CD4-positive, CD25-positive, alpha-beta regulatory T cell (primary cell): Measurements from ENCODE around the gene SIGLEC6. TPM values are rescaled to one million over a fixed set of nuclear protein-coding genes. Genes with fewer than 3 reads are reported as not detected.

Experiments
- ATAC-seq, 2 donors: fragments of 150-1000 bp; cut with Tn5 transposase; one replicate each; pipeline ENCODE4 v1.10.0; 2021; ENCODE audit warnings: low read depth in 2 of 2, moderate number of reproducible peaks in 2 of 2, moderate library complexity in 1 of 2
- DNase-seq, 3 donors: peaks; one replicate each; pipeline versions ENCODE4 v3.0.0 to v3.0.0-alpha.2; 2012 to 2022; ENCODE audit warnings: mixed read lengths in 1 of 3
- H3K27ac ChIP-seq: one replicate; pipeline ENCODE4 v1.7.0; 2013; ENCODE audit warnings: mild to moderate bottlenecking, low read length; ENCODE audit not compliant: insufficient read depth, poor library complexity, severe bottlenecking
- H3K27me3 ChIP-seq: one replicate; pipeline ENCODE4 v1.7.0; 2013; ENCODE audit warnings: low read length; ENCODE audit not compliant: control insufficient read depth, insufficient read depth
- H3K36me3 ChIP-seq: one replicate; pipeline ENCODE4 v1.7.0; 2013; ENCODE audit warnings: mild to moderate bottlenecking, low read length, moderate library complexity; ENCODE audit not compliant: control insufficient read depth, insufficient read depth
- H3K4me1 ChIP-seq: 2 replicates; pipeline ENCODE4 v1.7.0; 2013; ENCODE audit warnings: mild to moderate bottlenecking, low read length; ENCODE audit not compliant: insufficient read depth, control insufficient read depth, poor library complexity, severe bottlenecking
- H3K4me3 ChIP-seq: one replicate; pipeline ENCODE4 v1.7.0; 2013; ENCODE audit warnings: low read depth, mild to moderate bottlenecking, low read length, moderate library complexity
- H3K9me3 ChIP-seq, 2 experiments: 1 replicate in 1 of 2; 2 replicates in 1 of 2; pipeline ENCODE4 v1.7.0; 2013; ENCODE audit warnings: low read length in 2 of 2, mild to moderate bottlenecking in 1 of 2, moderate library complexity in 1 of 2; ENCODE audit not compliant: control insufficient read depth in 2 of 2
- H3K27ac Mint-ChIP-seq, 3 donors: one replicate each; pipeline ENCODE4 v1.8.0; 2020 to 2022; ENCODE audit warnings: mild to moderate bottlenecking in 3 of 3, mixed read lengths in 3 of 3, moderate library complexity in 2 of 3
- H3K27me3 Mint-ChIP-seq: one replicate; pipeline ENCODE4 v1.8.0; 2022; ENCODE audit warnings: mild to moderate bottlenecking, mixed read lengths
- H3K36me3 Mint-ChIP-seq: one replicate; pipeline ENCODE4 v1.8.0; 2020; ENCODE audit warnings: mixed read lengths
- H3K4me1 Mint-ChIP-seq, 4 donors: one replicate each; pipeline ENCODE4 v1.8.0; 2020 to 2022; ENCODE audit warnings: mixed read lengths in 4 of 4, mild to moderate bottlenecking in 1 of 4
- H3K4me3 Mint-ChIP-seq, 4 donors: one replicate each; pipeline ENCODE4 v1.8.0; 2020 to 2022; ENCODE audit warnings: mild to moderate bottlenecking in 4 of 4, mixed read lengths in 4 of 4, moderate library complexity in 3 of 4
- H3K9me3 Mint-ChIP-seq, 7 donors: one replicate each; pipeline ENCODE4 v1.8.0; 2020 to 2022; ENCODE audit warnings: mixed read lengths in 7 of 7, mild to moderate bottlenecking in 3 of 7, moderate library complexity in 2 of 7
- polyA plus RNA-seq, 4 donors: library from polyadenylated mRNA; unstranded; fragments of 300-500 nt; fragmentation: Illumina TruSeq; gene quantifications; one replicate each; pipeline ENCODE4 v1.2.3, GENCODE V29; 2021
- total RNA-seq: library from RNA; stranded (reverse); gene quantifications from one replicate; pipeline ENCODE4 v1.2.3, GENCODE V29; 2022

Gene SIGLEC6
- total and polyA plus RNA-seq, 5 donors from 2014 or later, result not detected

DNA sequence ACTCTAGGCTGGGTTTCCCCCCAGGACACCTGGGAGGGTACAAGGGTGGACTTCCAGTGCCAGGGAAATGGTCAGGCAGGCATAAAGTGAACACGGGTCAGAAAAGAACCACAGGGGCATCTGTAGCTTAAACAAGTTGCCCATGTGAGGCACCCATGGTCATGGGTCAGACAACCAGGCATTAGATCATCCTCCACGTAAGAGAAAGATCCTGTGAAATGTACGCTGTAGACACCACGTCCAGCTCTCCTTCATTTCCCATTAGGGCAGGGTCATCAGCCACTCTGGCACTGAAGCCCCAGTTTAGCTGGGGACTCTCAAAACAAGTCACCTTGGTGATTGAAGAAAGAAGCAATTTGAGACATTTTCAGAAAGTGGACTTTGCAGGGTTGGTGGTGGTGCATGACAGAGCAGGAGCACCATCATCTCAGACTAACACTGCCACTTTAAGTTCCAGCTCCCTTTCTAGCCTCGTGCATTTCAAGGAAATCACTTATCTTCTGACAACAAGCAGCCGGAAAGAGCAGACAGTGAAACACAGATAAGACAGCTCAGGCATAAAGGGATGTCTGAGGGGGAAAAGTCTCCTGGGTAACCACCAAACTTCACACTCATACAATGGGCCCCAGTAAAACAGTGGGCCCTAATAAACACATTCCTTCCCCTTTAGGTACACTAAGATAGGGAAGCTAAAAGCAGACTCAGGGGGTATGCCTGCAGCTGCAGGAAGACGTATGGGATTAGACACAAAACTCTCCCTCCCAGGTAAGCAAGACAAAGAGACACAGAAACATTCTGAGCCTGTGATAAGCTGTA lies 16.1 kb upstream of the SIGLEC6 start:
- Histone ChIP-seq H3K27me3 (no peaks in the 10 kb centered on the region), H3K36me3 (no peaks in the 10 kb centered on the region), H3K27ac (no peak overlapping the region), H3K4me1 (no peaks in the 10 kb centered on the region), H3K9me3 (no peaks in the 10 kb centered on the region), H3K4me3 (no peak overlapping the region)
- Mint-ChIP-seq H3K36me3 (peaks cover 4% of the 10 kb centered on the region), H3K27ac (no peak overlapping the region), H3K27me3 (peaks cover 43% of the 10 kb centered on the region), H3K4me3 (no peak overlapping the region), H3K4me1 (peaks cover 0 to 16% (median 5%) of the 10 kb centered on the region in 4 donors), H3K9me3 (peaks cover 0 to 9% (median 0%) of the 10 kb centered on the region in 7 donors)
- DNase-seq (peak in 1 of 3 donors; percentile 6), ATAC-seq (no peak)

DNA sequence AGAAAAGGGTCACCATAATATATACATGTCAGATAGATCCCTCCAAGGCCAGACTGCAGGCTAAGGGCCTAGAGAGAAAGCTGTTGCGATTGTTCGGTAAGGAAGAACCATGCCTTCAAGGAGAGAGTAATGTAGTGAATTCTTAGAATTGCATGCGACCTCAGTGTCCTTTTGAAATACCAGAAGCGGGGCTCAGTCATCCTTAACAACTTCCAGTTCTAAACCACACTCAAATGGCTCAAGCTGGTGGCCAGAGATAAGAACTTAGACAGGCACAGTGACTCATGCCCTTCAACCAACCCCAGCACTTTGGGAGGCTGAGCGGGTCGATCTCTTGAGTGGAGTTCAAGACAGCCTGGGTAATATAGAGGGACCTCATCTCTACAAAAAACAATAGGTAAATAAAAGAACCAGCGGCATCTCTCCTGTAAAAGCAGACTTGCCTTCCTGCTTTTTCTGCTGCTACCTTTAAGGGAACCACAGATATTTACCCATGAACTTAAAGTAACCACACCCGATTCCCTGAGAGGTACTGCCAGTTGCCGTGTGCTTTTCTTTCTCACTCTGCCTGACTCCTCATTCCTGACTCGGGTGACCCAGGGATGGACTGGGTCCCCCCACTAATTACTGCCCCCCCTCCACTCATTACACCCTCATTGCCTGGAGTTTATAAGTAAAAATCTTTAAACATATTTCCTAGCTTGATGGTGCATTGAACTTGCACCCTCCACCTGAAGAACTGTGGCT lies 15.4 kb upstream of the SIGLEC6 start:
- H3K9me3 Mint-ChIP-seq, result peaks cover 0 to 8% (median 0%) of the 10 kb centered on the region in 7 donors

DNA sequence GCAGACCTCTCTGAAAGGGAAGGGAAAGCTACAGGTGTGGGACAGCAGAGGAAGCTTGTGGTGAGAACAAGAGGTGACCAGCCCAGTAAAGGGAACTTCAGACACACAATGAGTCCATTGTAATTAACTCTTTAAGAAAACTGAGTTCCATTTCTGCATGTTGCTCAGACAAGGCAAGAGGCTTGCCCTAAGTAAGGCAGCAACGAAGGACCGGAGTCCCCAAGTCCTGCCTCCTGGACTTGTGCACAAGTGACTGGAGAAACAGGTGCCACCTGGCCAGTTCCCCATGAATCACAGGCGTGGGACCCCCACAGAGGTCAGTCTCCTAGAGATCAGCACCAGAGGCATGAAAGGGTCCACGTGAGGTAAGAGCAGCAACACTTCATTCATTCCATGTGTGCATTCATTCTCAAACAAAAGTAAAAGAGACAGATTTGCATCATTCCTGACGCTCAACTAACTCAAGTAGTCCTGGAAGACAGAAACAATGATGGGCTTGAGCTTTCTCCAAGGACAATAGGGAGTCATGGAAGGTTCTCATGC lies 14.7 kb upstream of the SIGLEC6 start:
- no peaks in the 10 kb centered on the region for H3K9me3 ChIP-seq
- DNase-seq (no peak), ATAC-seq (no peak)
- Mint-ChIP-seq H3K27me3 (peaks cover 34% of the 10 kb centered on the region), H3K4me3 (no peak overlapping the region), H3K36me3 (peaks cover 4% of the 10 kb centered on the region), H3K9me3 (peaks cover 0 to 6% (median 0%) of the 10 kb centered on the region in 7 donors), H3K27ac (no peak overlapping the region), H3K4me1 (peaks cover 0 to 5% (median 2%) of the 10 kb centered on the region in 4 donors)
- no peaks in the 10 kb centered on the region for H3K36me3 ChIP-seq
- H3K27ac ChIP-seq, result no peak overlapping the region
- H3K4me1 ChIP-seq, result no peaks in the 10 kb centered on the region
- H3K27me3 ChIP-seq, result no peaks in the 10 kb centered on the region
- H3K4me3 ChIP-seq, result no peak overlapping the region

More for the DNA sequence above, 15.4 kb upstream of the SIGLEC6 start:
- H3K4me1 ChIP-seq, result no peaks in the 10 kb centered on the region
- no peak overlapping the region for H3K27ac ChIP-seq
- H3K4me3 Mint-ChIP-seq, result no peak overlapping the region
- H3K27me3 Mint-ChIP-seq, result peaks cover 39% of the 10 kb centered on the region
- H3K36me3 Mint-ChIP-seq, result peaks cover 4% of the 10 kb centered on the region
- peaks cover 0 to 11% (median 3%) of the 10 kb centered on the region in 4 donors for H3K4me1 Mint-ChIP-seq
- H3K27me3 ChIP-seq, result no peaks in the 10 kb centered on the region
- H3K9me3 ChIP-seq, result no peaks in the 10 kb centered on the region
- H3K4me3 ChIP-seq, result no peak overlapping the region
- no peaks in the 10 kb centered on the region for H3K36me3 ChIP-seq
- no peak for ATAC-seq
- H3K27ac Mint-ChIP-seq, result no peak overlapping the region
- DNase-seq, result peak in 1 of 3 donors; percentile 1

- no peak overlapping the region for H3K4me3 Mint-ChIP-seq
- H3K27ac Mint-ChIP-seq, result peak overlapping the region in 1 of 3 donors; percentile 79
- peaks cover 0 to 5% (median 2%) of the 10 kb centered on the region in 4 donors for H3K4me1 Mint-ChIP-seq
- no peaks in the 10 kb centered on the region for H3K9me3 ChIP-seq
- H3K36me3 ChIP-seq, result no peaks in the 10 kb centered on the region
- ATAC-seq (no peak), DNase-seq (no peak)
- H3K9me3 Mint-ChIP-seq, result peaks cover 0 to 6% (median 0%) of the 10 kb centered on the region in 7 donors
- H3K27ac ChIP-seq, result no peak overlapping the region
- no peak overlapping the region for H3K4me3 ChIP-seq
- H3K27me3 Mint-ChIP-seq, result peaks cover 30% of the 10 kb centered on the region
- H3K27me3 ChIP-seq, result no peaks in the 10 kb centered on the region
- H3K4me1 ChIP-seq, result no peaks in the 10 kb centered on the region
- no peaks in the 10 kb centered on the region for H3K36me3 Mint-ChIP-seq
Measured at GRCh38 chr19:51544038-51544437, 12.6 kb upstream of the SIGLEC6 start.

DNA sequence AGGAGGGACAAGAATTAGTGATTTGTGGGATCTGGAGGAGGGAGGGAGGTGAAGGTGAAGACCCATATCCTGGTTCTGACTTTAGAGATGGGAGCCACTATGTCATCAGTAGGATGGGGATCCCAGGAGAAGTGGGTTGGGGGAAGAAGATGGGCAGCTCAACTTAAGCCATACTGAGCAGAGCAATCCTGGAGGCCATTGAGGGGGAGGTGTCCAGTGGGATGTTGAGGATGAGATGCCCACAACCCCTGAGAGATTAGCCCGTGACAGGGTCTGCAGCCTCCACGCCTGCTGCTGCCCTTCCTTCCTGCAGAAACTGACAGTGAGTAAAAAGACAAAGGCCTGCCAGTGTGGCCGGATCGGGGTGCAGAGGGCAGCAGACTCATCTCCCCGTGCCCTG lies 11.2 kb upstream of the SIGLEC6 start:
- no peak overlapping the region for H3K27ac Mint-ChIP-seq
- Histone ChIP-seq H3K9me3 (no peaks in the 10 kb centered on the region), H3K4me1 (no peaks in the 10 kb centered on the region), H3K27ac (no peak overlapping the region), H3K27me3 (peaks cover 3% of the 10 kb centered on the region), H3K4me3 (no peak overlapping the region), H3K36me3 (no peaks in the 10 kb centered on the region)
- no peak for ATAC-seq
- no peak for DNase-seq
- peaks cover 0 to 6% (median 0%) of the 10 kb centered on the region in 7 donors for H3K9me3 Mint-ChIP-seq
- no peak overlapping the region for H3K4me3 Mint-ChIP-seq
- no peaks in the 10 kb centered on the region for H3K36me3 Mint-ChIP-seq
- H3K4me1 Mint-ChIP-seq, result peaks cover 0 to 5% (median 2%) of the 10 kb centered on the region in 4 donors
- H3K27me3 Mint-ChIP-seq, result peaks cover 26% of the 10 kb centered on the region

DNA sequence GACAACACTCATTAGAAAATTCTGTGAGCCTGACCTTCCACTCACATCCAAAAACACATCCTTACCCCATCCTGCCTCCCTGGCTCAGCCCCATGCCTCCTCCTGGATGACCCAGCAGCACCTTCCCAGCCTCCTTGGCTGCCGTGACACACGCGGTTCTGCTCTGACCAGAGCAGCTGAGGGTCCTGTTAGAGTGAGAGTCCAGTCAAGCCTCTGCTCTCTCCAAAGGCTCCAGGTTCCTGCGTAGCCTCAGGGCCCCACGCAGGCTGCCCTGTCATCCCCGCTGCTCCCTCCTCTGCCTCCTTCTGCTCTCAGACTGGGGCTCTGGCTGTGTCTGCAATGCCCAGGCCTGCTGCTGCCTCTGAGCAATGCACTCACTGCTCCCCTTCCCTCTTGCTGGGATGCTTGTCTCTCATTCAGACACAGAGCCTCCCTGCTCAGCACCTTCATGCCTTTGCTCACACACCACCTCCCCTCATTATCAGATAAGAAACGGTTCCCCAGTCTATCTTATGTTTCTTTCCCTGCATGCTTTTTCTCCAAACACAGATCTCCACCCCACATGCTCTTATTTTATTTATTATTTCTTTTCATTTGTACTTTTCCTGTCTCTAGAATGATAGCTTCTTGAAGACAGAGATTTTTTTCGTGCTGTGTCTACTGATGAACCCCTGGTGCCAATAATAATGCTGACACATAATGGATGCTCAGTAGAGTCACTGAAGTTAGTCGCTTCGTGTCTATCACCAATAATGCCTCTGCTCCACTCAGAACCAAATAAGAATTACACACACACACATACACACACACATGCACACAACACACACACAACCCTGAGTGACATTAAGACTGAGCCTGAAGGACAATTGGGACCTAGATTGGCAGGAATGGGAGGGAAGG lies 10.2 kb upstream of the SIGLEC6 start:
- Mint-ChIP-seq H3K27ac (no peak overlapping the region), H3K9me3 (peaks cover 0 to 9% (median under 1%) of the 10 kb centered on the region in 7 donors), H3K36me3 (no peaks in the 10 kb centered on the region), H3K27me3 (peaks cover 27% of the 10 kb centered on the region), H3K4me3 (no peak overlapping the region), H3K4me1 (peaks cover 0 to 4% (median 2%) of the 10 kb centered on the region in 4 donors)
- Histone ChIP-seq H3K27ac (no peak overlapping the region), H3K36me3 (no peaks in the 10 kb centered on the region), H3K9me3 (no peaks in the 10 kb centered on the region), H3K27me3 (peaks cover 3% of the 10 kb centered on the region), H3K4me3 (no peak overlapping the region), H3K4me1 (no peaks in the 10 kb centered on the region)
- ATAC-seq (no peak), DNase-seq (no peak)

- peaks cover 0 to 13% (median 5%) of the 10 kb centered on the region in 7 donors for H3K9me3 Mint-ChIP-seq
- H3K9me3 ChIP-seq, result no peaks in the 10 kb centered on the region
- ATAC-seq, result no peak
Measured at GRCh38 chr19:51539821-51540366, 8.4 kb upstream of the SIGLEC6 start.

More at GRCh38 chr19:51539821-51540366, 8.4 kb upstream of the SIGLEC6 start:
- no peak overlapping the region for H3K27ac ChIP-seq
- H3K4me1 ChIP-seq, result no peaks in the 10 kb centered on the region
- no peak overlapping the region for H3K4me3 ChIP-seq
- H3K27me3 ChIP-seq, result peaks cover 3% of the 10 kb centered on the region
- DNase-seq, result no peak
- Mint-ChIP-seq H3K36me3 (no peaks in the 10 kb centered on the region), H3K27me3 (peaks cover 22% of the 10 kb centered on the region), H3K4me3 (no peak overlapping the region), H3K4me1 (no peaks in the 10 kb centered on the region), H3K27ac (no peak overlapping the region)
- H3K36me3 ChIP-seq, result no peaks in the 10 kb centered on the region
